Activated CD8-positive, alpha-beta memory T cell treated with anti-CD3 and anti-CD28 coated beads, Interleukin-2, amount 50 U/mL, for 24 hours (primary cell): ENCODE results near the gene MGAT4C.

Experiments used
- DNase-seq: peaks from one replicate; pipeline ENCODE4 v3.0.0-alpha.2; 2020; ENCODE audit errors: extremely low read depth

The MGAT4C gene

DNA sequence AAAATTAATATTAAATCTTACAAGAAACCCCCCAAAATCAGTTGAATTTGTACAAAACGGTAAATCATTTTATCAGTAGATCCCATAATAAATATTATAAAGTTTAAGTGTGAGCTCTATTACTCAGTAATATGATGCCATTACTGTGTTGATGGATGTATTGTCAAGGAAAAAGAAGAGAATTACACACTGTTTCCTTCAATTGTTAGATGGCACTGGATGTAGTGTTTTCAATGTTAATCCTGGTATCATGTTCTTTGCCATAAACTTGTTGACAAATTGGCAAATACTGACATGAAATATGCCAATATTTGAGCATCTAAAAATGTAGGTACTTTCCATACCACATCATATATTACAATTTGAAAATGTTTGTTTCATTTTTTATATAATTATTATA is 280.5 kb downstream of the MGAT4C start:
- no peak for DNase-seq

DNA sequence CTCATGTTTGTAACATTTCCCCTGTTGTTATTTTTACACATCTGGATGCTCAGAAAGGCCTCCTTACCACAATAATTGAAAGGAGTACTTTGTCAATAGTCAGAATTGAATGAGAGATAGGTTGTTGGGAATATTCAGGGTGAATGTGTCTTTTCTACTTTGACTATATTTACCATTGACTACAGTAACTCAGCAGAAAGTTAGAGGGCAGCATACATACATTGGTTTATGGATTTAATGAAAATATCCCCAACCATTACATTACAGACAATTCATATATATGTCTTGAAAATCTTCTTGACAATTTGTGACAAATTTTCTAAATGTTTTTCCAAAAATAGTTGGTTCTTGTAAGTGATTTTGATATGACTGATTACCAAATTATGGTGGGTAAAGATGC is 284.4 kb downstream of the MGAT4C start:
- DNase-seq: no peak

DNA sequence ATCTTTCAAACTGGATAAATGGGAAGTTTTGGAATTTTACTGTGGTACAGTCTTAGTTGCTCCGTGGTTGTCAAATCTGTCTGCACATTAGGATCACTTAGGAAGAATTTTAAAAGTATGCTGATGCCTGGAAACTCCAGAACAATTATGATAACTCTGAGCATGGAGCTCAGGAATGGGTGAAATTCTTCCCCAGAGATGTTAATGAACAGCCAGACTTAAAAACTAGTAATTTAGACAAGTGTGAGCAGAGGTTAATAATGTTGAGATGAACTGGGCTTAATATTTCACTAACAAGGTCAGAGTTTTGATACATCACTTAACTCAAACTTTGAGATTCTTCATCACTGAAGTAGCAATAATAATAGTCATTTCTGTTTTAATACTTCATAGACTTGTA is 287.6 kb downstream of the MGAT4C start:
- no peak for DNase-seq

GRCh38 chr12:85963326-85963725 is 292.9 kb downstream of the MGAT4C start:
- no peak for DNase-seq

DNA sequence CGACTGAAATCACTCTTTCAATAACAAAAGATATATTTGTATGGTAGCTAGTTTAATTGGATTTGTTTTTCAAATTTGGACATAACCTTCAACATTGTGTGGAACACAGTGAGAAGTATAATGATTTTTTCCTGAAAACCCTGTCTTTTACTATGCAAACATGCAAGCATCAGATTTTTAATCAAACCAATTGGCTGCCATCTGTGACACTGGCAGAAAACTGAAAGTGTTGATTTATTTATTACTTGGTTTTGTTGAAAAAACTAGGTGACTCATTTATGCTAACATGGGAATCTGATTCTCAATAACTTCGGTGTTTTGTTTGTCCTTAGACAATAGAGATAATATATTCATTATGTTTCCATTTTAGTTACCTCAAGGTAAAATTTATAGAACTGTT is 300.1 kb downstream of the MGAT4C start:
- no peak for DNase-seq

DNA sequence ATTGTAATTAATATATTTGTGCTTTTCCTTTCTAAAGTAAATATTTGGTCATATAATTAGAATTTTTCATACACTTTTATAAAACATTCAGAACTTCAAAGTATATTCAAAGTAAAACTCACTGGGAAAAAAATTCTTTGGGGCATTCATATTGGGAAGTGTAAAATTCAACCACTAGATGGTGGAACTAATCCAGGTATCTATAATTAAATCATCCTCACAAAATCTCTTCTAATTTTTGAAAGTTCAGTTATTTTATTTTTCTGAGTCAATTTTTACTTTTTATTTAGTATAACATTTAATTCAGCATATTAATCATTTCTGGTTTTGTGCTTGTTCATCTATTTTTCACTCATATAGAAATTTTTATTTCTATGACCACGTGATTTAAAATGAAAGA is 301.1 kb downstream of the MGAT4C start:
- DNase-seq: no peak

DNA sequence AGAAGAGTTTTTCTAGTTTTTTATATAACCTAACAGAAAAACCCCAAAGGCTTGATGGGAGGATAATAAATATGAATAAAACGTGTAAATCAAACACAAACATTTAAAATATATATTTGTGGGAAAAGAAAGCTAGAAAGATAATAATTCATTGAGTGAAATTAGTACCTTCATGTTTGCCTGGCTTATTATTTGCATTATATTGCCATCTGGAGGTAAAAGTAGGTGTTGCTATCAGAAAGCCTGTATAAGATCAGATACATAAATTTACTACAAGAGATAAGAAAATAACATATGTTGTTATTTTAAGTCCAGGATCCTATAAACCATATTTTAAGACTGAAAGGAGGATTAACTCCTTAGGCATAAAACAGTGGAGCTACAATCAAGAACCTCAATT is 304.4 kb downstream of the MGAT4C start:
- no peak for DNase-seq

- no peak for DNase-seq
Measured at GRCh38 chr12:85949253-85949652, 306.9 kb downstream of the MGAT4C start.

GRCh38 chr12:85948340-85948739 is 307.9 kb downstream of the MGAT4C start:
- DNase-seq: no peak

GRCh38 chr12:85947286-85947685 is 308.9 kb downstream of the MGAT4C start:
- no peak for DNase-seq

DNA sequence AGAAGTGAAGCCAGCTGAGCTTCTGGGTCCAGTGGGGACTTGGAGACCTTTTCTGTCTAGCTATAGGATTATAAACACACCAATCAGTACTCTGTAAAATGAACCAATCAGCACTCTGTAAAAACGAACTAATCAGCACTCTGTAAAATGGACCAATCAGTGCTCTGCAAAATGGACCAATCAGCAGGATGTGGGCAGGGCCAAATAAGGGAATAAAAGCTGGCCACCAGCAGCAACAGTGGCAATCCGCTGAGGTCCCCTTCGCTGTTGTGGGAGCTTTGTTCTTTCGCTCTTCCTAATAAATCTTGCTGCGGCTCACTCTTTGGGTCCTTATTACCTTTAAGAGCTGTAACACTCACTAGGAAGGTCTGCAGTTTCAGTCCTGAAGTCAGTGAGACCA is 309.8 kb downstream of the MGAT4C start:
- DNase-seq: no peak

- DNase-seq: no peak
Measured at GRCh38 chr12:85927166-85927565, 329.0 kb downstream of the MGAT4C start.

DNA sequence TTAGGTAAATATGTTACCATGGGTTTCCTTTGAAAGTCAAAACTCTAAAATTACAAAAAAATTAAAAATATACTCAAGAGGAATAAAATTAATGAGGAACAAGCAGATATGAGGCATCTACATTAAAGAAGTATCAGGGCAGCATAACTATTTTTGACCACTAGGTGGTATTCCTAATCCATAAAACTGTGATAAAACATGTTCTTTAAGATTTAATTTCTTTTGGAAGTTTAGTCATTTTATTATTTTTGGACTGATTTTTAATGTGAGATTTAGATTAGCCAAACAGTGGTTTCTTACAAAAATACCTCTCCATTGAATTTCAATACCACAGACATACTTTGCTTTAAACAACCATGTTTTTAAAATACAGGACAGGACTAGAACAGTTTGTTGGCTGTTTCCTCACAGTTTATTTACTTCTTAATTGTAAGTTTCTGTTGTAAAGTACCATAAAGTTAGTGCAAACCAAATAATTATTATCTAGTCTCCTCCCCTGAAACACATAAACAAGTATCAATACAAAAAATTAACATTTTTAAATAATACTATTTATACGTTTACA is 332.3 kb downstream of the MGAT4C start:
- no peak for DNase-seq

- no peak for DNase-seq
Measured at GRCh38 chr12:85920324-85920947, 335.8 kb downstream of the MGAT4C start.
